Measurements from ENCODE around the gene PRAC2.

PRAC2 gene

GRCh38 chr17:48734333-48735061 is 11.5 kb downstream of the PRAC2 start:
- H3K9me2 ChIP-seq (replicated peaks; ENCODE audit: insufficient read depth, low read length), result no peaks in the 10 kb centered on the region
- no peak for DNase-seq
- H4K20me1 ChIP-seq (ENCODE audit: insufficient read depth, low read length), result no peaks in the 10 kb centered on the region
- TF ChIP-seq EZH2phosphoT487 (IDR thresholded peaks at IDR 0.05; ENCODE audit: low read length) (no peak), EZH2 (optimal IDR thresholded peaks at IDR 0.05; ENCODE audit: low read depth, low read length) (no peak), CTCF (IDR thresholded peaks at IDR 0.05; ENCODE audit: low read length) (no peak)
- no peak overlapping the region for H3K4me2 ChIP-seq (ENCODE audit: low read depth, low read length)
- H3K27me3 ChIP-seq (replicated peaks; ENCODE audit: insufficient read depth, low read length), result peaks cover 97% of the 10 kb centered on the region
- no peak overlapping the region for H2AFZ ChIP-seq (ENCODE audit: low read length)
- H3K9me3 ChIP-seq (replicated peaks; ENCODE audit: insufficient read depth, low read length), result no peaks in the 10 kb centered on the region
- H3K4me1 ChIP-seq (ENCODE audit: low read length), result 0 out of 2 replicates have a peak, but pooled peaks cover 3% of the 10 kb centered on the region
- no peak overlapping the region for H3K27ac ChIP-seq (ENCODE audit: low read length)
- H3F3A ChIP-seq (ENCODE audit: insufficient read depth, low read length), result no peaks in the 10 kb centered on the region
- no peak overlapping the region for H3K4me3 ChIP-seq (ENCODE audit: low read length)
- H3K9ac ChIP-seq (ENCODE audit: low read length), result no peak overlapping the region
- no peaks in the 10 kb centered on the region for H3K36me3 ChIP-seq (replicated peaks; ENCODE audit: insufficient read depth, low read length)
- no peaks in the 10 kb centered on the region for H3K79me2 ChIP-seq (ENCODE audit: low read length)

GRCh38 chr17:48735062-48735351 is 12.0 kb downstream of the PRAC2 start:
- TF ChIP-seq CTCF (IDR thresholded peaks at IDR 0.05; ENCODE audit: low read length), result no peak
- no peak for TF ChIP-seq EZH2 (optimal IDR thresholded peaks at IDR 0.05; ENCODE audit: low read depth, low read length)
- no peak for TF ChIP-seq EZH2phosphoT487 (IDR thresholded peaks at IDR 0.05; ENCODE audit: low read length)
- Histone ChIP-seq H3K27ac (ENCODE audit: low read length) (no peak overlapping the region), H4K20me1 (ENCODE audit: insufficient read depth, low read length) (no peaks in the 10 kb centered on the region)

GRCh38 chr17:48737330-48738043 is 14.5 kb downstream of the PRAC2 start:
- Histone ChIP-seq H3K27ac (ENCODE audit: low read length) (no peak overlapping the region), H3K9me2 (replicated peaks; ENCODE audit: insufficient read depth, low read length) (no peaks in the 10 kb centered on the region), H3K4me2 (ENCODE audit: low read depth, low read length) (no peak overlapping the region), H3K4me3 (ENCODE audit: low read length) (no peak overlapping the region), H4K20me1 (ENCODE audit: insufficient read depth, low read length) (no peaks in the 10 kb centered on the region), H3K9ac (ENCODE audit: low read length) (no peak overlapping the region), H3K27me3 (replicated peaks; ENCODE audit: insufficient read depth, low read length) (peaks cover 99% of the 10 kb centered on the region), H3K79me2 (ENCODE audit: low read length) (no peaks in the 10 kb centered on the region), H3K9me3 (replicated peaks; ENCODE audit: insufficient read depth, low read length) (no peaks in the 10 kb centered on the region), H2AFZ (ENCODE audit: low read length) (no peak overlapping the region), H3F3A (ENCODE audit: insufficient read depth, low read length) (no peaks in the 10 kb centered on the region), H3K36me3 (replicated peaks; ENCODE audit: insufficient read depth, low read length) (no peaks in the 10 kb centered on the region), H3K4me1 (ENCODE audit: low read length) (0 out of 2 replicates have a peak, but pooled peaks cover 3% of the 10 kb centered on the region)
- TF ChIP-seq CTCF (IDR thresholded peaks at IDR 0.05; ENCODE audit: low read length) (no peak), EZH2 (optimal IDR thresholded peaks at IDR 0.05; ENCODE audit: low read depth, low read length) (no peak), EZH2phosphoT487 (IDR thresholded peaks at IDR 0.05; ENCODE audit: low read length) (no peak)
- DNase-seq, result no peak

More at GRCh38 chr17:48735062-48735351, 12.0 kb downstream of the PRAC2 start:
- no peak overlapping the region for H3K9ac ChIP-seq (ENCODE audit: low read length)
- H3K4me3 ChIP-seq (ENCODE audit: low read length), result no peak overlapping the region
- H3K27me3 ChIP-seq (replicated peaks; ENCODE audit: insufficient read depth, low read length), result peaks cover 97% of the 10 kb centered on the region
- no peaks in the 10 kb centered on the region for H3K79me2 ChIP-seq (ENCODE audit: low read length)
- H3K9me3 ChIP-seq (replicated peaks; ENCODE audit: insufficient read depth, low read length), result no peaks in the 10 kb centered on the region
- H2AFZ ChIP-seq (ENCODE audit: low read length), result no peak overlapping the region
- DNase-seq, result no peak
- H3F3A ChIP-seq (ENCODE audit: insufficient read depth, low read length), result no peaks in the 10 kb centered on the region
- H3K9me2 ChIP-seq (replicated peaks; ENCODE audit: insufficient read depth, low read length), result no peaks in the 10 kb centered on the region
- no peak overlapping the region for H3K4me2 ChIP-seq (ENCODE audit: low read depth, low read length)
- H3K36me3 ChIP-seq (replicated peaks; ENCODE audit: insufficient read depth, low read length), result no peaks in the 10 kb centered on the region
- H3K4me1 ChIP-seq (ENCODE audit: low read length), result 0 out of 2 replicates have a peak, but pooled peaks cover 3% of the 10 kb centered on the region
